Colonic mucosa (tissue), 4 donors: ENCODE results near the gene TBC1D16. TPM values are rescaled to one million over a fixed set of nuclear protein-coding genes. Genes with fewer than 3 reads are reported as not detected.
A peak's percentile ranks its signal among the peaks of the same experiment; 100 is the strongest.

ENCODE experiments used
- DNase-seq: peaks from one replicate; pipeline ENCODE4 v3.0.0-alpha.2; 2020
- H3K27ac ChIP-seq: fragments of 200-600 bp; one replicate; pipeline ENCODE4 v1.8.0; 2021
- H3K27me3 ChIP-seq: fragments of 200-600 bp; one replicate; pipeline ENCODE4 v1.8.0; 2021
- H3K36me3 ChIP-seq: fragments of 200-600 bp; one replicate; pipeline ENCODE4 v1.8.0; 2021
- H3K4me1 ChIP-seq: fragments of 200-600 bp; one replicate; pipeline ENCODE4 v1.8.0; 2021; ENCODE audit warnings: mild to moderate bottlenecking
- H3K4me3 ChIP-seq: fragments of 200-600 bp; one replicate; pipeline ENCODE4 v1.8.0; 2021
- H3K9ac ChIP-seq, 2 donors: one replicate each; pipeline ENCODE4 v1.7.0; 2013; ENCODE audit warnings: control low read depth in 2 of 2, low read depth in 2 of 2, low read length in 2 of 2
- H3K9me3 ChIP-seq: fragments of 200-600 bp; one replicate; pipeline ENCODE4 v1.8.0; 2021
- intact Hi-C: fragments of 100-400 bp; cut with DNase I; formaldehyde crosslinking; loops from one replicate; pipeline ENCODE4 v1.14.1; 2022
- total RNA-seq, 2 donors: library from RNA; stranded (reverse); fragmentation: NEBNext Ultra II Directional in 1 of 2; extraction: Animal tissue kit (Norgen Biotek cat#: 25700) in 1 of 2; gene quantifications; one replicate each; pipeline ENCODE4 v1.2.1, GENCODE V29; 2021
- TF ChIP-seq, protein P1 (sequence below): fragments of 200-600 bp; IDR thresholded peaks from one replicate; pipeline ENCODE4 v1.8.0; 2022; ENCODE audit warnings: antibody characterized with exemption, mild to moderate bottlenecking
- donor health status: healthy.
- donor health status: DM: no; HTN: no; CAD: no.
- donor health status: DM: no; HTN: no; CAD: no.

TBC1D16 gene
- total RNA-seq, 2 donors from 2014 or later: 14.4 to 19.8 TPM

DNA sequence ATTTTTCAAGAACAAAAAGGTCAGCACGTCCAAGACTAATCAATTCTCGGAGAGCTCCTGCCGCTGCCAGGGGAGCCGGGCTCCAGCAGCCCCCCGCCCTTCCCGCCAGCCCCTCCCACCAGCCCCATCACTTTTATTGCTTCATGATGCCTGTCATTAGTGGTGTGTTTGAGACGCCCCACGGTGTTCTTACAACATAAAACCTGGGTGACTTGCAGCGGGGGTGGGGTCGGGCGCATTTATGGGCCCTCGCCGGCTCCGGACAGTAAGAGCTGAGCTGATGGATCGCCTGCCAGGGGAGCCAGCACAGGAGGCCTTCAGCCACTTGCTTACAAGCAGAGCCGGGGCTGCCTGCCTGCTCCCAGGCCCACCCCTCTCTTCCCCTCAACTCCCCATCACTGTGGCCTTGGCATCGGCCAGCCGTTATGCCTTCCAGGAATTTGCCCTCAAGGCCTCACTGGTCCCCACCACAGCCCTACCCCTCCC lies 113.5 kb downstream of the TBC1D16 start:
- DNase-seq: peak; percentile 61
- peak overlapping the region; percentile 7 for H3K4me3 ChIP-seq
- no peaks in the 10 kb centered on the region for H3K27me3 ChIP-seq

DNA sequence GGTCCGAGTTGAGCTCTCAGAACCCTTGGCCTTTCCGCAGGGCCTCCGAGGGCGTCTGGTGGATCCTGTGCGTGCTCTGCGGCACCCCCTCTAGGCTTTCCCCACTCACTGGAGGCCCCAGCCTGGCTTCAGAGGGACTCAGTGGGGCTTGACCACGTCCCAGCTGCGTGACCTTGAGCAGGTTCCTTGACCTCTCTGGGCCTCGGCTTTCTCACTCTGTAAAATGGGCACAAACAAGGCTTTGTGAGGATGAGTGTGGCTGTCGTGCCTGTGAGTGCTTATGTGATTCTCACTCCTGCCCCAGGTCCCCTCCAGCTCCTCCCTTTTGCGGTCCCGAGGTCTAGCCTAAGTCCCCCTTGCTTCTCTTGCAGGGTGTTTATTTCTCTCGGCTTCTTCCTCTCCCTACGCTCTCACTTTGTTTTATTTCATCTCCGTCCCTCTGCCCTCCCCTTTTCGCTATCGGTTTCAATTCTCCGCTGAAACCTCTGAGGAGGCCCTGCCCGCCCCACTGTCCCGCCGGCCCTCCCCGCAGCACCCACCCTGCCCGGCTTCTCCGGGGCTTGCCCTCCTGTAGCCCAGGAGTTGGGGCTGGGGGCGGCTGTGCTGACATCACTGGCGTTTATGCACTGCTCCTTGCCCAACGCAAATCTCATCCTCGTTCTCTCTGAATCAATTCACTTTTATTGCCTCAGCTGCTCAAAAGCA lies 114.1 kb downstream of the TBC1D16 start:
- TF ChIP-seq, protein P1, sequence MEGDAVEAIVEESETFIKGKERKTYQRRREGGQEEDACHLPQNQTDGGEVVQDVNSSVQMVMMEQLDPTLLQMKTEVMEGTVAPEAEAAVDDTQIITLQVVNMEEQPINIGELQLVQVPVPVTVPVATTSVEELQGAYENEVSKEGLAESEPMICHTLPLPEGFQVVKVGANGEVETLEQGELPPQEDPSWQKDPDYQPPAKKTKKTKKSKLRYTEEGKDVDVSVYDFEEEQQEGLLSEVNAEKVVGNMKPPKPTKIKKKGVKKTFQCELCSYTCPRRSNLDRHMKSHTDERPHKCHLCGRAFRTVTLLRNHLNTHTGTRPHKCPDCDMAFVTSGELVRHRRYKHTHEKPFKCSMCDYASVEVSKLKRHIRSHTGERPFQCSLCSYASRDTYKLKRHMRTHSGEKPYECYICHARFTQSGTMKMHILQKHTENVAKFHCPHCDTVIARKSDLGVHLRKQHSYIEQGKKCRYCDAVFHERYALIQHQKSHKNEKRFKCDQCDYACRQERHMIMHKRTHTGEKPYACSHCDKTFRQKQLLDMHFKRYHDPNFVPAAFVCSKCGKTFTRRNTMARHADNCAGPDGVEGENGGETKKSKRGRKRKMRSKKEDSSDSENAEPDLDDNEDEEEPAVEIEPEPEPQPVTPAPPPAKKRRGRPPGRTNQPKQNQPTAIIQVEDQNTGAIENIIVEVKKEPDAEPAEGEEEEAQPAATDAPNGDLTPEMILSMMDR: no peak
- peak overlapping the region; percentile 7 for H3K4me3 ChIP-seq
- no peaks in the 10 kb centered on the region for H3K36me3 ChIP-seq
- H3K9me3 ChIP-seq: no peaks in the 10 kb centered on the region
- peaks cover 24% of the 10 kb centered on the region for H3K4me1 ChIP-seq
- intact Hi-C loops: no loop called here
- no peak for DNase-seq
- no peak overlapping the region for H3K27ac ChIP-seq
- H3K27me3 ChIP-seq: no peaks in the 10 kb centered on the region
- H3K9ac ChIP-seq: no peak overlapping the region

More for the DNA sequence above, 113.5 kb downstream of the TBC1D16 start:
- intact Hi-C loops: no loop called here
- Histone ChIP-seq H3K27ac (no peak overlapping the region), H3K9ac (no peak overlapping the region), H3K9me3 (no peaks in the 10 kb centered on the region), H3K36me3 (no peaks in the 10 kb centered on the region), H3K4me1 (peaks cover 27% of the 10 kb centered on the region)
- TF ChIP-seq, protein P1: no peak

DNA sequence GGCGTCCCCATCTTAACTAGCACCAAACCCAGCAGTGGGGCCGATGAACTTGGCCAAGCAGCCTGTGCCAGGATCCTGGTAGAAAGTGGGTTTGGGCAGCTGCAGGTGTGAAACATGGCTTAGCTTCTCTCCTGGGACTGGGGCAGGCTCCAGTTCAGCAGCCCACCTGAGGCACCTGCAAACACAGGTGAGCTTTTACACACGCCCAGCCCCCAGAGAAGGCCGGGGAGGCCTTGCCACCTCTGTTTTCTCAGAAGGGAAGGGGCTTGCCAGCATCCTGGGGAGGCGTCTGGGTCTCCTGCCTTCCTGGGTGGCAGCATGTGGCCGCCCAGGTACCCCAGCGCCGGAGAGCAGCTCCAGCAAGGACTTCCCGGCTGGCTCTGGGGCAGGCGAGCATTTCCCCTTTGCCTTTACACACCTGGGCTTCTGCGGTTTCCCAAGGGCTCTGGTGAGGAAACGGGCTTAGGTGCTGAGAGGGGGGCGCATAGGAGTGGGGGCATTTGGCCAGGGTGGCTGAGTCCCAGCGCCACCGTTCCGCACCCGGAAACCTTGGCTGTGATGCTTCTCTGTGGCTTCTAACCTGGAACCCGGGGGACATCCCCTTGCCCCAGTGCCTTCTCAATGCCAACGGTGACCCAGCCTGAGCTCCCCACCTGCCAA lies 114.8 kb downstream of the TBC1D16 start:
- TF ChIP-seq, protein P1: no peak
- Histone ChIP-seq H3K9me3 (no peaks in the 10 kb centered on the region), H3K4me1 (peaks cover 21% of the 10 kb centered on the region), H3K27me3 (no peaks in the 10 kb centered on the region), H3K9ac (no peak overlapping the region), H3K36me3 (no peaks in the 10 kb centered on the region), H3K4me3 (no peak overlapping the region), H3K27ac (no peak overlapping the region)
- intact Hi-C loops: no loop called here
- no peak for DNase-seq

DNA sequence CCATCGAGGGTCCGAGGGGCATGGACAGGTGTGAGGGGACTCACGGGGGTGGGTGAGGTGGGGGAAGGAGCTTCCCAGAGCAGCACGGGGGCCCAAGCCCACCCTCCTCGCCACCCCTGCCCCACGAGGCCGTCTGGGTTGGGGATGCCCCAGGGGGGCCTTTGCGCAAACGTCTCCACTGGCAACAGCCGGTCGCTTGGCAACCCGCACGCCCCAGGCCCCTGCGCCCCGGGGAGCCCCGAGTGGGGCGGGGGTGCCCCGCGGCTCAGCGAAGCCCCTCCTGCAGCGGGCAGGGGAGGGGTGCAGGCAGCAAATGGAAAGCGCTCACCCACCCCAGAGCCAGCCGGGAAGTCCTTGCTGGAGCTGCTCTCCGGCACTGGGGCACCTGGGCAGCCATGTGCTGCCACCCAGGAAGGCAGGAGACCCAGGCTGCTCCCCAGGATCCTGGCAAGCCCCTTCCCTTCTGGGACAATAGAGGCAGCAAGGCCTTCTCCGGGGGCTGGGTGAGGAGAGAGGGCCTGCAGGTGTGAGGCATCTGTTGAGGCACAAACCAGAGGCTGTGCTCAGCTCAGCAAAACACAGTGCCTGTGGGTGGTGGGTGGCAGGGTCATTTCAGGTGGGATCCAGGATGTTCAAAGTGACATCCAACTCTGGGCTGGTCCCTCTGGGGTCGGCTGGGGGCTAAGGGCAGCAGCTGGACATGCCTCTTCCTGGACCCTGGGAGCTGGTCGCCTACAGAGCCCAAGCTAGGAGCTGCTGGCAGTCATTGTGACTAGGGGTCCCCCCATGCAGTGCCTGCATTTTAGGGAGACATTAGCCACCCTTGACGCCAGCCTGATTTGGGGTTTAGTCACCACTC lies 115.6 kb downstream of the TBC1D16 start:
- Histone ChIP-seq H3K4me1 (peaks cover 17% of the 10 kb centered on the region), H3K9me3 (no peaks in the 10 kb centered on the region), H3K27ac (no peak overlapping the region), H3K9ac (peak overlapping the region; percentile 5 to 85), H3K36me3 (no peaks in the 10 kb centered on the region), H3K4me3 (no peak overlapping the region), H3K27me3 (no peaks in the 10 kb centered on the region)
- intact Hi-C loops: loop anchor here (5.0 kb wide), 1 partner anchor 78 kb away; no protein-coding TSS in a partner anchor
- no peak for DNase-seq
- TF ChIP-seq, protein P1: no peak

DNA sequence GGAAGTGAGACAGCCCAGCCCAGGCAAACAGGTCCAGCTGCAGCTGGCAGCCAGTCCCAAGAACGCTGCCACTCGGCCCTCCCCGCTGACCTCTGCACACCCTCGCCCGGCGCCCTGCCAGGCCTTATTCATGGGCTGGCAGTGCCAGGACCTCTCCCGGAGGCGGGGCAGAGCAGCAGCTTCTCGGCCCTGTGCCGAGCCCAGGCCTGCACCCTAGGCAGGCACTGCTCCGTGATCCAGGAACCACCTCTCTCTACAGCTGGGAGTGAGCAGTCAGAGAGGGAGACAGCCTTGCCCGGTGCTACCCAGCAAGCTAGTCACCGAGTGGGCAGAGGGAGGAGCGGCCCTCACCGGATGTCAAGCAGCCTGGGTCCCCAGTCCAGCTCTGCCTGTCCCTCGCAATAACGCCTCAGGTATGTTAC lies 116.5 kb downstream of the TBC1D16 start:
- Histone ChIP-seq H3K4me3 (no peak overlapping the region), H3K9me3 (no peaks in the 10 kb centered on the region), H3K9ac (peak overlapping the region; percentile 24 to 85), H3K4me1 (peaks cover 17% of the 10 kb centered on the region), H3K27me3 (no peaks in the 10 kb centered on the region), H3K36me3 (no peaks in the 10 kb centered on the region), H3K27ac (peak overlapping the region; percentile 1)
- TF ChIP-seq, protein P1: no peak
- intact Hi-C loops: loop anchor here (5.0 kb wide), 1 partner anchor 77 kb away; no protein-coding TSS in a partner anchor
- DNase-seq: peak; percentile 96
